Effector memory CD8-positive, alpha-beta T cell (primary cell): ENCODE measurements around the gene GLI3.

ENCODE experiments used
- ATAC-seq: fragments of 150-1000 bp; cut with Tn5 transposase; replicated peaks from 2 replicates; pipeline ENCODE4 v1.10.0; 2021; ENCODE audit warnings: mild to moderate bottlenecking, moderate library complexity
- DNase-seq, 3 experiments: peaks; one replicate each; pipeline ENCODE4 v3.0.0; 2021
- H3K27ac Mint-ChIP-seq, 2 donors: one replicate each; pipeline ENCODE4 v1.8.0; 2022; ENCODE audit warnings: mild to moderate bottlenecking in 2 of 2, mixed read lengths in 2 of 2, moderate library complexity in 2 of 2
- H3K27me3 Mint-ChIP-seq, 2 donors: one replicate each; pipeline ENCODE4 v1.8.0; 2022; ENCODE audit warnings: mixed read lengths in 2 of 2
- H3K36me3 Mint-ChIP-seq: one replicate; pipeline ENCODE4 v1.8.0; 2022; ENCODE audit warnings: mild to moderate bottlenecking, moderate library complexity, mixed read lengths; ENCODE audit not compliant: insufficient read depth
- H3K4me1 Mint-ChIP-seq, 2 donors: one replicate each; pipeline ENCODE4 v1.8.0; 2022; ENCODE audit warnings: low read depth in 2 of 2, mixed read lengths in 2 of 2
- H3K4me3 Mint-ChIP-seq, 2 donors: one replicate each; pipeline ENCODE4 v1.8.0; 2022; ENCODE audit warnings: mild to moderate bottlenecking in 2 of 2, mixed read lengths in 2 of 2, moderate library complexity in 2 of 2
- H3K9me3 Mint-ChIP-seq, 2 donors: one replicate each; pipeline ENCODE4 v1.8.0; 2022; ENCODE audit warnings: mixed read lengths in 2 of 2

GLI3 gene

DNA sequence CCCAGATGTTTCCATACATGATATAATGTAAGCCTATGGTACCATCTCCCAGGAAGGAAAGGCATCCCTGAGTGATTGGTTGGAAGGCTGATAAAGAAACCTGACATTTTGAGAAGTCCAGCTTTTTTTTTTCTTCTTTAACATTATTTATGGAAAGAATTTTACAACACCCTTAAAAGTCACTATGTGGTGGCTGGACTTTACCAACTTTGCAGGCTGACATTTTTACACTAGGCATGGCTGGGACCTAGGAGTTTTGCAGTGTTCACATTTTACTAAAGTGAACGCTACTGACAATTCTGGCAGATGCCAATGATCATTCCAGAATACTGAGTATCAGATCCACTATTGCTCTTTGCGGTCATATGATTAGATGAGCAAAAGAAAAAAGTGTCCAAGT, 239.9 kb downstream of the GLI3 start:
- H3K4me1 Mint-ChIP-seq = peaks cover 0 to 1% of the 10 kb centered on the region in 2 donors
- no peak overlapping the region for H3K27ac Mint-ChIP-seq
- peaks cover 16 to 18% of the 10 kb centered on the region in 2 donors for H3K27me3 Mint-ChIP-seq
- no peaks in the 10 kb centered on the region for H3K9me3 Mint-ChIP-seq
- H3K36me3 Mint-ChIP-seq = no peaks in the 10 kb centered on the region
- no peak overlapping the region for H3K4me3 Mint-ChIP-seq
- DNase-seq = no peak
- no peak for ATAC-seq

DNA sequence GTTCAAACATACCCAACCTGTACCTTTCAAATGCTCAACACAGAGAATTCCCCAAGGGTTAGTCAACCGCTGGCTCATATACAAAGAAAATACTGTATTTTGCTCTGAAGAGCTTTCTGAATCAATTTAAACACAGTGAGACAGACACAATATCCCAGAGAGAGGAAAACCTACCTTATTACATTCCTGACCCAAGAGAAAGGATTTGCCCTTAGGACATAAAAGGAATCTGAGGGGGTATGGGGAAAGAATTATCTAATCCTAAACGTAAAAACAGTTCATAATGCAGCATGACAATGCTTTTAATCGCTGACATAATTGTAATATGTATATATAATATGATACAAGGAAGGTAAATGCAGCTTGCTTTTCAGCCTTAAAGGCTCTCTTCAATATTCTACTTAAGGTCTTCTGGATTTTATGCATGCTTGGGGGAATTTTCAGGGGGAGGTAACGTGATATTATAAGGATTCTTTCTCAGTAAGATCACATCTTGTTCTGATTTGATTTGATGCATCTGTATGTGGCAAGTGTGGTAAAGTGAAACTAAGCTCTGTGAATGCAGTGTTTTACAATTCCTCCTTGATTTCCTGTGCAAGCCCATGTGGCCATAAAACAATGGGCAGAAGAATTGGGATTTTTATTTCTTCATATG, 240.5 kb downstream of the GLI3 start:
- DNase-seq (no peak), ATAC-seq (no peak)
- Mint-ChIP-seq H3K4me3 (no peak overlapping the region), H3K36me3 (no peaks in the 10 kb centered on the region), H3K9me3 (no peaks in the 10 kb centered on the region), H3K27me3 (peaks cover 16 to 18% of the 10 kb centered on the region in 2 donors), H3K4me1 (peaks cover 0 to 1% of the 10 kb centered on the region in 2 donors), H3K27ac (no peak overlapping the region)

DNA sequence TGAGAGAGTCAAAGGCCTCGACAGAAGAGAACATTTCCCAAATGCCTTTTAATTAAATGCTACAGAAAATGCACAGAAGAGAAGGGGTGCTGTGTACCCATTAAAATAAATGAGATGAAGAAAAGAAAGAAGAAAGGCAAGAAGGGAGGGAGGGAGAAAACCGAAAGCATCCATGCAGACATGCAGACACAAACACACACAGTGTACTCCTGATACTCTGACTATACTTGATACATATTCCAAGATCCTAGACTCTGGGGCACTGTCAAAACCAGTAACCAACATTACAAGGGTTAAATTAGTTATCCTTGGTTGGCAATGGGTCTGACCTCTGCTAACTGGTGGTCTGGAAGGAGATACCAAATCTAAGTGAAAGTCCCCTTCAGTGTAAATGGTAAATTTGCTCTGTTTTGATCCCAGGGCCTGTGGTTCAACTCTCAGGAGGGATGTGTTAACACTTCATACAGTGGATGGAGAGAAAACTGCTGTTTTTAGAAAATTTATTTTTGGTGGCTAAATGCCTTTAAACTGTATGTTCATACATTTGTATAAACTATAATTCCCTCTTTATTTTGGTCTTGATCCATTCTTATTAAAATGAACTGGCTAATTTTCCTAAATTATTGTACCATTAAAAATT, 241.3 kb downstream of the GLI3 start:
- H3K4me1 Mint-ChIP-seq = peaks cover 0 to 1% of the 10 kb centered on the region in 2 donors
- no peak overlapping the region for H3K4me3 Mint-ChIP-seq
- no peaks in the 10 kb centered on the region for H3K9me3 Mint-ChIP-seq
- DNase-seq = no peak
- H3K36me3 Mint-ChIP-seq = no peaks in the 10 kb centered on the region
- no peak overlapping the region for H3K27ac Mint-ChIP-seq
- H3K27me3 Mint-ChIP-seq = peaks cover 16 to 17% of the 10 kb centered on the region in 2 donors
- no peak for ATAC-seq

DNA sequence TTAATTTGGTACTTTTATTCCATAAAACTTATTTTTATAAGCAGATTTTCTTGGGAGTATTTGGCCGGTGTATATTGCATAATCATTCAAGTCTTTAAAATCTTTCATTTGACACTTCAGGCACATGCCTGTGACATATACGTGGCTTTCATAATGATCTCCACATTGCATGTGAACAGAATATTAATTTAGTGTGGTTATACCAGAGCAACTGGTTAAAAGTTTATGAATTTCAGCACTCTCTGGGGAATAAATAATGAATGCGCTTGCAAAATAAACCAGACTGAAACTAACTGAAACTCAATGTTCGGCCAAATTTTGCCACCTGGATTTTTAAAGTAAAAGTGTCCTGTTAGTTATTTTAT, 242.3 kb downstream of the GLI3 start:
- Mint-ChIP-seq H3K36me3 (no peaks in the 10 kb centered on the region), H3K9me3 (no peaks in the 10 kb centered on the region), H3K27ac (no peak overlapping the region)

DNA sequence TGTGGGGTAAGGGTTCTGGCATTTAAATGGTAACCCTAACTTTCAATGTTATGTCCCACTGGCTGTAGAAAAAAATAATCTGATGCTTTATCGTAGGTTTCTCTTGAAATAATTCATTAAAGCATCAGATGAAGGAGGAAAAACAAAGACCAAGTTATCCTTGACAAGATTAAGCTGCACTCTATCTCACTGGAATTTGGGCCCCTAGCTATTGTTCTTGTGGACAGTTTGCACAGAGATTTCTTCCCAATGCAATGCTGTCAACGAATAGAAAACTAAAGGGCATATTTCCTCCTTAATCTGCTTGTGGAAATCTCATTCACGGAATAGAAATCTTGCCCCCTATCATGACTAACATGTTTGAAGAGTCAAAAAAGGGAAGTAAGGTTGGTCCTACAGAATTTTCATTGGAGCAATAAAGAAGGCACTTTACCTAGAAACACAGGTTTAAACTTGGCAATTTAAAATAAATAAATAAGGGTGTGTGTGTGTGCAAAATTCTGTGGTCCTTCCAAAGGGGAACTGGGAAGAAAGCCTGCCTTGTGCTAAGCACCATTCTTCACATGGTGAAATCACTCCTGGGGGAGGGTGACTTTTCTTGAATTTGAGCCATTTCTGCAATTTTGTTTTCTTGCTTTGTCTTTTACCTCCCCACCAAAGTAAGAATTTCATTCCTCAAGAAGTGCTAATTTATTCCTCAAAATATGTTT, 242.8 kb downstream of the GLI3 start:
- Mint-ChIP-seq H3K4me3 (no peak overlapping the region), H3K9me3 (no peaks in the 10 kb centered on the region), H3K36me3 (no peaks in the 10 kb centered on the region), H3K27me3 (peaks cover 1 to 7% of the 10 kb centered on the region in 2 donors), H3K4me1 (peaks cover 0 to 1% of the 10 kb centered on the region in 2 donors), H3K27ac (no peak overlapping the region)
- DNase-seq (no peak), ATAC-seq (no peak)

More for the DNA sequence above, 242.3 kb downstream of the GLI3 start:
- DNase-seq (no peak), ATAC-seq (no peak)
- Mint-ChIP-seq H3K27me3 (peaks cover 7 to 11% of the 10 kb centered on the region in 2 donors), H3K4me1 (peaks cover 0 to 1% of the 10 kb centered on the region in 2 donors), H3K4me3 (no peak overlapping the region)

DNA sequence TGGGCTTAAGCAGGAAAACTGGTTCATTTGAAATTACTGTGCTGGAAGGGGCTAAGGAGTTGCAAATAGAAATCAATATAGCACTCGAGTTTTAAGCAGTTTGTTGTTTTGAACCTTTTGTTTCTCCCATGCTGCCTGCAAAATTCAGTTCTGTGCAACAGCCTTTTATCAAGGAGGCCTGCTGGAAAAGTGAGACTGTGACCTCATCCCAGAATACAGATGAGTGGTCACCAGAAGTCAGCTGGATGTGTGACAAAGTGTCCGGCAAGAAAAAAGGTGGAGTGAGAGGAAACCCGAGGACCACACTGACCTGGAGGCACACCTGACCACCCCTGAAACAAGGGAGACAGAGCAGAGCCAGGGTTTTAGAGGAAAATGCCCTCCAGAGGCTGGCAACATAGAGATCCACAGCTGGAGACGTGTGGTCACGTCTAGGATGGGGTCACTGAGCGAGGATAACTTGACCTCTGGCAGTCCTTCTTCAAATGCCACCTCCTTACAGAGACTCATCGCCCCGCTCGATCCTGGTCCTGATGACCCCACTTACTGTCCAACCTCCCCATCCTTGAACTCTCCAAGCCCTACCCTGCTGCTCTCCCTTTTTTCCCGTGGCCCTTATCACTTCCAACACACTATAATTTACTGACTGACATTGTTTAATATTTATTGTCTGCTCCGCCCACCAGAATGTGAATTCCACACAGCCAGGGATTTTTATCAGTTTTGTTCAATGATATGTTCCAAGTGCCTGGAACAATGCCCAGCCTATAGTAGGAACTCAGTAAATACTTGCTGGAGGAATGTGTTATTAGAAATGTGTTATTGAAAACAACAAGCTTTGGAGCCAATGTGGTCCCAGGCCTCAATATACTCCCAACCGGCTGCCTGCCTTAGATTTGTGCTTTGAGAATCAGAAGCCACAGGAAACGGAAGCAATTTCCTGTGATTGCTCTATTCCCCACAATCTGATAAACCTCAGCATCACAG, 243.8 kb downstream of the GLI3 start:
- H3K4me1 Mint-ChIP-seq = peaks cover 0 to 1% of the 10 kb centered on the region in 2 donors
- H3K4me3 Mint-ChIP-seq = no peak overlapping the region
- ATAC-seq = no peak
- H3K27me3 Mint-ChIP-seq = no peaks in the 10 kb centered on the region
- no peaks in the 10 kb centered on the region for H3K36me3 Mint-ChIP-seq
- no peak for DNase-seq
- H3K27ac Mint-ChIP-seq = no peak overlapping the region
- no peaks in the 10 kb centered on the region for H3K9me3 Mint-ChIP-seq

DNA sequence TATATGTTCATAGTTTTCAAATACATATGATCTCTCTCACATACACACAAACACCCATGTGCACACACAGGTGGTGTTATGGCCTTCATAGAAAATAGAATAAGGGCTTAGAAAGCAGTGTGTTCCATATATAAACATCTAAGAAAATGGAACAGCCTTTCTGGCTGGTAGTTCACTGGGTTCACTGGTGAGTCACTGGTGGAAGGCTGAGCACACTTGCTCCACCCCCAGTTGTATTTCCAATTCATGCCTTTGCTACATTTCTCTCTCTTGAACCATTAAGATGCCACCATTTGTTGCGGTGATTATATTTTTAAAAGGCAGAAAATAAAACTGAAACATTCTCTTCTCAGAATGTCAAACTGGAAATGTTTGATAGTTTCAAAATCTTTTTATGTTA, 252.1 kb downstream of the GLI3 start:
- Mint-ChIP-seq H3K4me3 (no peak overlapping the region), H3K36me3 (peaks cover 4% of the 10 kb centered on the region), H3K4me1 (no peaks in the 10 kb centered on the region), H3K9me3 (no peaks in the 10 kb centered on the region), H3K27me3 (peaks cover 16 to 19% of the 10 kb centered on the region in 2 donors), H3K27ac (no peak overlapping the region)
- no peak for DNase-seq
- no peak for ATAC-seq

DNA sequence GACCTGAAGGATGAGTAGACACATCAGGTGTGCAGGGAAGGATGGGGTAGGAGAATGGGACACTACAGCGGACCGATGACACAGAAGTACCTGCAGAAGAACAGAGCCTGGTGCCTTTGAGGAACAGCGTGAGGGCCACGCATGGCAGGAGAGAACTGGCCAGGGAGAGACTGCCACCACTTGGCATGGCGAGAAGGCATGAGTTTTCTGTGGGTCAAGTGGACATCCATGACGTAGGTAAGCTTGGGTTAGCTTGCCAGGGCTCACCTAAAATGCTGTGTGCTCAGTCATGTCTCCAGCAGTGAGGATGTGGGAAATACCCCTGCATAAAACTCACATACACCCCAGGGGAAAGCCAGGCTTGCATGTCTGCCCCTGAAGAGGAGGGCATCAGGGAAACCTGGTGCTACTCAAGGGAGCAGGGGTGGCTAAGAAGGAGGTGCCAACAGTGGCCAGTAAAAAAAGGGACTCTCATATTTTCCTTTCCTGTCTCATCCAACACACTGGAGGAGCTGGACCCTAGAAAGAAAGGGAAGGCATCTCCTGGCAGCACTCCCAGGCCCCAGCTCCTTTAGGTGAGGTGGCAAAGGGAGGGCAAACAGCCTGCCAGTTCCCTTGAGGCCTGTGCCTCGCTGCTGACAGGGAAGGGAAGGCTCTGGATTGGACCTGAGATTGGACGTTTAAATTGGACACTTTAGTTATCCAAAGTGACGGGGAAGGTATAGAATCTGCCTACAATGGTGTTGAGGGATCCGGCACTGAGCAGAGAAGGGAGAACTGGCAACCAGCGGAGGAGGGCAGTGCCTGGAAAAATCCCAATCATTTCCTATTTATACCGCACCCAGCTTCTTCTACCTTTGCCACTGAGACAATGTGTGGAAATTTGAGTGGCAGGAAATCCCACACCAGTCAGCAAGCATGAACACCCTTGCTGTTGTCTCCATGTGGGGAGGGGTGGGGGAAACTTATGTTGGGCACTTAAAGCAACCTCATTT, 255.7 kb downstream of the GLI3 start:
- no peak overlapping the region for H3K27ac Mint-ChIP-seq
- H3K4me3 Mint-ChIP-seq = no peak overlapping the region
- DNase-seq = no peak
- no peaks in the 10 kb centered on the region for H3K36me3 Mint-ChIP-seq
- ATAC-seq = no peak
- H3K9me3 Mint-ChIP-seq = no peaks in the 10 kb centered on the region
- H3K27me3 Mint-ChIP-seq = peaks cover 20 to 26% of the 10 kb centered on the region in 2 donors
- H3K4me1 Mint-ChIP-seq = no peaks in the 10 kb centered on the region

DNA sequence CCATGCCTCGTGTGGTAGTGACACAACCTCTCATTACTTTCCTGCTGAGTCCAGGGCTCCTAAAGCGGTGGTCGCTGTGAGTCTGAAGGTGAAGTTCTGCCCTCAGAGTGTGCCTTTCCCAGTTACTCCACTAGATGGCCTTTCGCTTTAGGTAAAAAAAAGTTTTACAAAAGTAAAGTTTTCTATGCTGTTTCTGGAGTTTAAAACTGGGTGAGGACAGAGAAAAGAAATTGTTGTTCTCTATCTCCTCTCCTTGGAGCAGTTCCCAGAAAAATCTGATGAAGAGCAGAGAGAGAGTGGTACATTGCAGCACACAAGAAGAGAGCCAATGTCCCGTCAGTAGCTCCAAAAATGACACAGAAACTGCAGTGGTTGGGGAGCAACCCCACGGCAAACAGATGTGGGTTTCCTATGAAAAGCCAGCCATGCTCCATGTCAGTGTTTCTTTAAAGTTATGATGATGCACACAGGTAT, 257.1 kb downstream of the GLI3 start:
- Mint-ChIP-seq H3K36me3 (no peaks in the 10 kb centered on the region), H3K27ac (no peak overlapping the region), H3K27me3 (peaks cover 20 to 26% of the 10 kb centered on the region in 2 donors), H3K9me3 (no peaks in the 10 kb centered on the region), H3K4me3 (no peak overlapping the region), H3K4me1 (no peaks in the 10 kb centered on the region)
- ATAC-seq (no peak), DNase-seq (no peak)

DNA sequence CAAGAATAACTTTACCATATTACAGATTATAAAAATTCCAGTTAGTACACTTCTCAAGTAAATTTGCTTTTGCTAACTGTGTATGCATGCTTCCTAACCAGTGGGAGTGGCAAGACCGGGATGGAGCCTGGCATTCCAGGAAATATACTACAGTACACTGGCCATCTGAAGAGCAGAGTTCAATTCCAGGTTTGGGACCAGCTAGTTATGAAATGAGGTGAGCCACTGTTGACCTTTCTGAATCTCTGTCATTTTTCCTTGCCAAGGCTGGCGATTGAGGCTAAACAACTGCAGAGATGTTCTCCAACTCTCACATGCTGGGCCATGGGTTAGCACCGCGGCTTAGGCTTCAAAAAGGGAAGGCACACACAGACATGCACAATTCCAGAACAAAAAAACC, 258.2 kb downstream of the GLI3 start:
- Mint-ChIP-seq H3K4me1 (no peaks in the 10 kb centered on the region), H3K36me3 (no peaks in the 10 kb centered on the region), H3K4me3 (no peak overlapping the region), H3K27ac (no peak overlapping the region), H3K9me3 (no peaks in the 10 kb centered on the region), H3K27me3 (peaks cover 14 to 26% of the 10 kb centered on the region in 2 donors)
- ATAC-seq = no peak
- no peak for DNase-seq

DNA sequence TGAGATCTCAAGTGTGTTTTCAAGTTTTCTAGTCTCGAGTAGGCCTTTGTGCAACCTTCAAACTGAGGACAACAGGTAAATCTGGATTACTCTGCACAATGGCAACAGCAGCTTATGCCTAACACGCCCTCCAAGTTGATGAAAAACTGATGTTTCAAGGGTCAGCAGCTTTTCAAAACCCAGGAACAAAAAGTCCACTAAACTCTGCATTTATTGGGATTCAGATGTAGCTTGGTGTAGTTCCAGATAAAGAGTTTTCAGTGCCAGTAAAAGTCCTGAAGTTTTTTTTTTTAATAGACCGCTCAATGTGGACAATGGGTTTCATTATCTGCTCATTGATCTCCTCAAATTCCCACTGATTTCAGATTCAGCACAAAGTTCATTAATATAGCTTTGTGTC, 259.3 kb downstream of the GLI3 start:
- H3K36me3 Mint-ChIP-seq = no peaks in the 10 kb centered on the region
- H3K4me3 Mint-ChIP-seq = no peak overlapping the region
- H3K27me3 Mint-ChIP-seq = peaks cover 14 to 26% of the 10 kb centered on the region in 2 donors
- H3K4me1 Mint-ChIP-seq = no peaks in the 10 kb centered on the region
- DNase-seq (no peak), ATAC-seq (no peak)
- H3K27ac Mint-ChIP-seq = no peak overlapping the region
- no peaks in the 10 kb centered on the region for H3K9me3 Mint-ChIP-seq

DNA sequence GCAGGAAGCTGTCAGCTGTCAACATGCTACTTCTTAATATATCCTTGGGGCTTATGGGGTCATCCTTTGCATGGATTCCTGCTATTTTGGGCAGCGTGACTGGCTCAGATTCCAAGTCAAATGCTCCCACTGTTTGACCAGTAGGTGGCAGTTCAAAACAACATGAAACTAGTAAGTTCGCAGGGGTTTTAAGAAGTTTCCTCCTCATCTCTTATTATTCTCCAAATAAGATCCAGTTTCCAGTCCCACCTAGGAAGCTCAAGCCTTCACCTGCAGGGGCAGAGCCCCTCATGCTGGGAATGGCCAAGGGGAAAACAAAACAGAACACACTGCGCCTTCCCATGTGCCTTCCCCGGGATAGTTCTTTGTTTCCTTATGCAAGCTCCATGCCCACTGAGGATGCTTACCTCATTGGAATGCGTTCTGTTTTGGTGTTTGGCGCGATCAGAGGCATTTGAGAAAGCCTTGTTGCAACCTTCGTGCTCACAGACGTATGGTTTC, 259.8 kb downstream of the GLI3 start:
- ATAC-seq (no peak), DNase-seq (no peak)
- Mint-ChIP-seq H3K36me3 (no peaks in the 10 kb centered on the region), H3K4me1 (no peaks in the 10 kb centered on the region), H3K27ac (no peak overlapping the region), H3K27me3 (peaks cover 14 to 26% of the 10 kb centered on the region in 2 donors), H3K9me3 (no peaks in the 10 kb centered on the region), H3K4me3 (no peak overlapping the region)
